Body of pancreas (tissue), 4 donors: Measurements from ENCODE around the gene CHPF2. TPM values are rescaled to one million over a fixed set of nuclear protein-coding genes. Genes with fewer than 3 reads are reported as not detected.

Experiments used
- ATAC-seq: fragments of 150-250 bp; one replicate; pipeline ENCODE4 v1.9.1; 2016
- DNase-seq, 4 donors: peaks; one replicate each; pipeline ENCODE4 v3.0.0-alpha.2; 2019
- H3K27ac ChIP-seq, 4 donors: fragments of 200-600 bp; sonication (generic); 1 replicate in 3 of 4; 2 replicates in 1 of 4; pipeline versions ENCODE4 v1.5.1 to v1.6.1; 2016 to 2019; ENCODE audit warnings: mild to moderate bottlenecking in 1 of 4, mixed read lengths in 1 of 4, moderate library complexity in 1 of 4
- H3K27me3 ChIP-seq, 2 donors: fragments of 200-600 bp; sonication (generic); one replicate each; pipeline ENCODE4 v1.6.0; 2016; ENCODE audit warnings: mild to moderate bottlenecking in 1 of 2
- H3K36me3 ChIP-seq, 2 donors: fragments of 200-600 bp; sonication (generic); replicated peaks in 1 of 2; 2 replicates each; pipeline ENCODE4 v1.5.1; 2016; ENCODE audit warnings: low read depth in 2 of 2; ENCODE audit not compliant: insufficient read depth in 1 of 2
- H3K4me1 ChIP-seq: fragments of 200-600 bp; sonication (generic); one replicate; pipeline ENCODE4 v1.6.0; 2016
- H3K4me3 ChIP-seq, 2 donors: fragments of 200-600 bp; sonication (generic); 1 replicate in 1 of 2; 2 replicates in 1 of 2; pipeline ENCODE4 v1.5.1; 2016 to 2019
- H3K9me3 ChIP-seq, 3 donors: fragments of 200-600 bp; sonication (generic); 1 replicate in 2 of 3; 2 replicates in 1 of 3; pipeline ENCODE4 v1.5.1; 2016
- CTCF ChIP-seq, 7 experiments: fragments of 450-650 bp in 4 of 7; fragments of 200-600 bp in 3 of 7; sonication (generic) in 3 of 7; IDR thresholded peaks; one replicate each; pipeline ENCODE4 v1.5.1; 2016 to 2019; ENCODE audit warnings: antibody characterized with exemption in 7 of 7
- POLR2A ChIP-seq, 3 donors: fragments of 450-650 bp; IDR thresholded peaks; one replicate each; pipeline ENCODE4 v1.6.1; 2016; ENCODE audit warnings: antibody characterized with exemption in 3 of 3, mild to moderate bottlenecking in 2 of 3
- WGBS, 2 donors: methylation state at CpG; one replicate each; pipeline ENCODE4 v1.1.5; 2017; 5-methylcytosine and 5-hydroxymethylcytosine counted together
- intact Hi-C: fragments of 100-400 bp; cut with DNase I; formaldehyde crosslinking; loops from one replicate; pipeline ENCODE4 v1.15.1; 2023
- total RNA-seq, 2 donors: library from RNA; depleted of rRNA; stranded (reverse); fragments of >200 nt; gene quantifications; one replicate each; pipeline ENCODE4 v1.1.0, GENCODE V29; 2016

CHPF2 gene
- total RNA-seq, 2 donors from 2014 or later, result 24.4 to 52.1 TPM

DNA sequence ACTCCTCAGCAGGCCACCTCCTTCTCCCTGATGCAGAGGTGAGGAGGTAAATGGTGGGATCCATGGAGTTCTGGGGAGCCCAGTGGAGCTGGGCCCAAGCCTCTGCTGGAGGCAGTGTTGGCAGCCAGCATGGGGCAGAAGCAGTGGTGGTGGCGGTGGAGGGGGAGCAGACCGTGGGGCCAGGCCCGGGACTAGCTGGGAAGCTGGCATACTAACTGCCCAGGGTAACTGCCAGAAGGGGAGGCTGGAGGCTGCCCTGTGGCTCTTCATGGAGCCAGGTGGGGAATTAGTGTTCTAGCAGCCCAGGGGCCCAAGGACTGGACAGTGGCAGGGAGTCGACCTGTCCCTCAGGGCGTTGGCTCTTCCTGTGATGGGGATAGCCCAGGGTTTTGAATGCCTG lies 32.3 kb downstream of the CHPF2 start:
- TF ChIP-seq POLR2A (IDR thresholded peaks at IDR 0.05) (no peak), CTCF (IDR thresholded peaks at IDR 0.05) (no peak)
- DNase-seq, result no peak
- H3K27ac ChIP-seq, result no peak overlapping the region
- no peaks in the 10 kb centered on the region for H3K9me3 ChIP-seq
- intact Hi-C loops, result no loop called here
- no peaks in the 10 kb centered on the region for H3K27me3 ChIP-seq
- no peaks in the 10 kb centered on the region for H3K4me1 ChIP-seq
- 81 to 90% methylated on average over 2 to 5 of the region's 5 CpGs for WGBS, 2 donors
- no peaks in the 10 kb centered on the region for H3K36me3 ChIP-seq
- ATAC-seq, result no peak
- no peak overlapping the region for H3K4me3 ChIP-seq

DNA sequence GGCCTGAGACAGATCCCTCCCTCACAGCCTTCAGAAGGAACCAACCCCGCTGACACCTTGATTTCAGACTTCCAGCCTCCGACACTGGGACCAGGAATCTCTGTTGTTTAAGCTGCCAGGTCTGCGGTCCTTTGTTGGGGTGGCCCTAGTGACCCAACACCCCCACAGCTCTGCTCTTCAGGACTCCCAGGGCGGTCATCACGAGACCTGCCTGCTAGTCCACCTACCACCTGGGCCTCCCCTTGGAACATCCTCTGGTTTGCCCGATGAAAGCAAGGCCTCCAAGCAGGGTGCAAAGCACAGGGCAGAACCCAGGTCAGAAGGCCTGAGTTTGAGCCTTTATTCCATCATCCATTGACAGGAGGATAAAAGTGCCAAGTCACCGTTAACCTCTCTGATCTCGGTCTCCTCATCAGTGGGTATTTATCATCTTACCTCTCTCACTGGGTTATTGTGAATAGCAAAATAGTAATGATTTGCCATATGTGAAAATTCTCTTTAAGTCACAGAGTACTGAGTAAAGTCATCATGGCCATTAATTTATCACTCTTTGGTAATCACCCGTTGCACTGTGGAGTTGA lies 33.2 kb downstream of the CHPF2 start:
- H3K4me3 ChIP-seq, result no peak overlapping the region
- no peak overlapping the region for H3K27ac ChIP-seq
- intact Hi-C loops, result no loop called here
- no peaks in the 10 kb centered on the region for H3K27me3 ChIP-seq
- ATAC-seq, result no peak
- no peaks in the 10 kb centered on the region for H3K9me3 ChIP-seq
- H3K36me3 ChIP-seq, result no peaks in the 10 kb centered on the region
- WGBS, 2 donors, result 79 to 87% methylated on average over 9 of the region's 9 CpGs
- TF ChIP-seq POLR2A (IDR thresholded peaks at IDR 0.05) (no peak), CTCF (IDR thresholded peaks at IDR 0.05) (no peak)
- DNase-seq, result no peak
- no peaks in the 10 kb centered on the region for H3K4me1 ChIP-seq

DNA sequence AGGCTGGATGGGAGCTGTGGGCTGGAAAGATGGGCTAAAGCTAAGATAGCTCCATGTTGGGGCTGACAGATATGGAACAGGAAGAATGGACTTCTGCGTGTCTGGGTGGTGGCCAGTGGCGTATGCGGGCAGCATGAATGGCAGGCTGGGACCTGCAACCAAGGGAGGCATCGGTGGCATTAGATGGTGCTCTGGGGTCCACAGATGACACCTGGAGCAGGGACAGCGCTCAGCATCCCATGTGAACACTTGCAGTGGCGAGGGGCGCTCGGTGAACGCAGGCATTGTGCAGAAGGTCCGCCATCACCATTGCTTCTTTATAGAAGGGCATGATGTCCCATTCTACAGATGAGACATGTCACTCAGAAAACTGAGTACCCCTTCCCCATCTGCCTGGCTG lies 37.2 kb downstream of the CHPF2 start:
- ATAC-seq (no peak), DNase-seq (no peak)
- no peaks in the 10 kb centered on the region for H3K27me3 ChIP-seq
- intact Hi-C loops, result no loop called here
- no peaks in the 10 kb centered on the region for H3K36me3 ChIP-seq
- peaks cover 11% of the 10 kb centered on the region for H3K4me1 ChIP-seq
- H3K4me3 ChIP-seq, result no peak overlapping the region
- 66 to 79% methylated on average over 5 to 10 of the region's 10 CpGs for WGBS, 2 donors
- no peaks in the 10 kb centered on the region for H3K9me3 ChIP-seq
- TF ChIP-seq CTCF (IDR thresholded peaks at IDR 0.05), result no peak
- no peak for TF ChIP-seq POLR2A (IDR thresholded peaks at IDR 0.05)
- no peak overlapping the region for H3K27ac ChIP-seq

- Histone ChIP-seq H3K36me3 (no peaks in the 10 kb centered on the region), H3K4me1 (peaks cover 20% of the 10 kb centered on the region), H3K4me3 (no peak overlapping the region), H3K9me3 (no peaks in the 10 kb centered on the region), H3K27me3 (no peaks in the 10 kb centered on the region), H3K27ac (peak overlapping the region; percentile 33 to 66 (median 54))
- intact Hi-C loops, result no loop called here
- 41 to 42% methylated on average over 7 of the region's 7 CpGs for WGBS, 2 donors
- TF ChIP-seq CTCF (IDR thresholded peaks at IDR 0.05) (no peak), POLR2A (IDR thresholded peaks at IDR 0.05) (no peak)
- peak in 3 of 4 donors; percentile 63 to 81 (median 66) for DNase-seq
- peak; percentile 86 for ATAC-seq
These were observed 39.5 kb downstream of the CHPF2 start for GRCh38 chr7:151271699-151272355.

DNA sequence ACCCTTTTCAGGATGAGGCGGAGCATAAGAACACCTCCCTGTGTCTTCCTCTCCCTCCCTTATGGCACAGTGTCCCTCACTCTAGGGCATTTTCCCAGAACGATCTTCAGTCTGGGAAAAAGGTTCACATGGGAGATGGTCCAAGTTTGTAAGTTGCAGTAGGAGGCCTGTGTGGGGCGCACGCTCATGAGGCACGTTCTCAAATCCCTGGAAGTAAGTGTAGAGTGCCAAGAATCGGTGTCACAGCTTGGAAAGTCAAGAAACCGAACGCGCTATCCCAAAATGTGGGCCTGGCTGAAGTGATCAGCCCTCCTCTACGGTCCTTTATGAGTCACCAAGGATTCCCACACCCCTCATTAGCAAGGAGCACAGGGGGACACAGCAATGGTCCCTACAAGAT lies 40.1 kb downstream of the CHPF2 start:
- WGBS, 2 donors, result 62 to 68% methylated on average over 10 of the region's 10 CpGs
- no peaks in the 10 kb centered on the region for H3K36me3 ChIP-seq
- intact Hi-C loops, result no loop called here
- no peak overlapping the region for H3K4me3 ChIP-seq
- no peaks in the 10 kb centered on the region for H3K9me3 ChIP-seq
- ATAC-seq, result no peak
- no peaks in the 10 kb centered on the region for H3K27me3 ChIP-seq
- DNase-seq, result no peak
- peaks cover 25% of the 10 kb centered on the region for H3K4me1 ChIP-seq
- peak overlapping the region; percentile 33 to 66 (median 54) for H3K27ac ChIP-seq
- TF ChIP-seq POLR2A (IDR thresholded peaks at IDR 0.05), result no peak
